Activated T-cell treated with anti-CD3 and anti-CD28 coated beads, Interleukin-2, amount 50 U/mL, for 4 hours (primary cell): ENCODE data around the gene PRDM16. TPM values are rescaled to one million over a fixed set of nuclear protein-coding genes. Genes with fewer than 3 reads are reported as not detected.
"Not testable (repeated sequence)": the region's sequence is repeated elsewhere in the genome, so short reads cannot be mapped to it uniquely, and the experiment has no call there.

ENCODE experiments used
- ATAC-seq, 2 donors: fragments of 200-7000 bp; cut with Tn5 transposase; one replicate each; pipeline ENCODE4 v1.10.0; 2021
- DNase-seq: peaks from one replicate; pipeline ENCODE4 v3.0.0-alpha.2; 2020
- H3K27me3 Mint-ChIP-seq: one replicate; pipeline ENCODE4 v1.8.0; 2021; ENCODE audit warnings: low read depth, mixed read lengths
- H3K36me3 Mint-ChIP-seq: one replicate; pipeline ENCODE4 v1.8.0; 2022; ENCODE audit warnings: mixed read lengths; ENCODE audit not compliant: insufficient read depth
- H3K4me1 Mint-ChIP-seq: one replicate; pipeline ENCODE4 v1.8.0; 2021; ENCODE audit warnings: low read depth, mixed read lengths
- H3K4me3 Mint-ChIP-seq: one replicate; pipeline ENCODE4 v1.8.0; 2021; ENCODE audit warnings: mild to moderate bottlenecking, moderate library complexity, mixed read lengths
- H3K9me3 Mint-ChIP-seq: one replicate; pipeline ENCODE4 v1.8.0; 2021; ENCODE audit warnings: mixed read lengths
- total RNA-seq, 3 donors: library from RNA; stranded (reverse); gene quantifications; one replicate each; pipeline ENCODE4 v1.2.1, GENCODE V29; 2021

PRDM16 gene
- total RNA-seq, 3 donors from 2014 or later: 0.05 to 0.22 TPM; not detected in 1

- no peak overlapping the region for H3K4me3 Mint-ChIP-seq
- H3K9me3 Mint-ChIP-seq: no peaks in the 10 kb centered on the region
- no peaks in the 10 kb centered on the region for H3K36me3 Mint-ChIP-seq
- DNase-seq (no peak), ATAC-seq (no peak)
- peaks cover 27% of the 10 kb centered on the region for H3K27me3 Mint-ChIP-seq
- H3K4me1 Mint-ChIP-seq: no peaks in the 10 kb centered on the region
Observed at GRCh38 chr1:3153902-3154795, 85.1 kb downstream of the PRDM16 start.

- DNase-seq: no peak
- ATAC-seq: no peak
- no peaks in the 10 kb centered on the region for H3K9me3 Mint-ChIP-seq
- H3K36me3 Mint-ChIP-seq: no peaks in the 10 kb centered on the region
- no peaks in the 10 kb centered on the region for H3K4me1 Mint-ChIP-seq
- no peak overlapping the region for H3K4me3 Mint-ChIP-seq
- peaks cover 30% of the 10 kb centered on the region for H3K27me3 Mint-ChIP-seq
Observed at GRCh38 chr1:3155056-3155925, 86.3 kb downstream of the PRDM16 start.

DNA sequence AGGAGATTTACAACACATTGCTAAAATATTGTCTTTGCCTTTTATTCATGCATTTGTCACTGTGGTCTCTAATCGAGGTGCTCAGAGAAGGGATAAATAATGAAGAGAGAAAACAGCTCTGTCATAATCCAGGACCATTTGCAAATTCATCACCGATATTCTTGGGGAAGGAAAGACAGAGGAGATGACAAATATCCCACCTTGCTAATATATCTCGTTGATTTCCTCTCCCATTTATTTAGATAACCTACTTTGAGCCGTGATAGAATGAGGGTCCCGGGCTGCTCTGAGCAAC is 86.9 kb downstream of the PRDM16 start:
- DNase-seq: no peak
- Mint-ChIP-seq H3K4me1 (peaks cover 1% of the 10 kb centered on the region), H3K9me3 (no peaks in the 10 kb centered on the region), H3K4me3 (no peak overlapping the region), H3K27me3 (peaks cover 33% of the 10 kb centered on the region), H3K36me3 (no peaks in the 10 kb centered on the region)
- no peak for ATAC-seq

DNA sequence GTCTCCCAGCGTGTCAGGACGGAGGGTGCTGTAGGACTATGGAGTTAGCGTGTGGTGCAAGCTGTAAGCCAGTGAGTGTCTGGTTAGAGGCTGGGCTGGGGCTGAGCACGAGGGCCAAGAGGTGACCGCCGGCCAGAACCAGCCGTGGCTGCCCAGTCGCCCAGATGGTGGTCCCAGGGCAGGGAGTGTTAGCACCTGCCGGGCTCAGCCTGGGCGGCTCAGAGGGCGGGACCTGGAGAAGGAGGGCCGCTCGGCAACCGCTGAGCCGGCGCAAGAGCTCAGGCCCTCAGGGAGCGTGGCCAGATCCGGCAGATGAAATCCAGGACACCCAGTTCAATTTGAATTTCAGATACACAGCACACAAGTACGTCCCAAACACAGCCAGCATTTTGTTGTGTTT is 87.9 kb downstream of the PRDM16 start:
- Mint-ChIP-seq H3K27me3 (peaks cover 35% of the 10 kb centered on the region), H3K36me3 (no peaks in the 10 kb centered on the region), H3K4me1 (peaks cover 3% of the 10 kb centered on the region), H3K4me3 (no peak overlapping the region), H3K9me3 (no peaks in the 10 kb centered on the region)
- ATAC-seq (no peak), DNase-seq (no peak)

DNA sequence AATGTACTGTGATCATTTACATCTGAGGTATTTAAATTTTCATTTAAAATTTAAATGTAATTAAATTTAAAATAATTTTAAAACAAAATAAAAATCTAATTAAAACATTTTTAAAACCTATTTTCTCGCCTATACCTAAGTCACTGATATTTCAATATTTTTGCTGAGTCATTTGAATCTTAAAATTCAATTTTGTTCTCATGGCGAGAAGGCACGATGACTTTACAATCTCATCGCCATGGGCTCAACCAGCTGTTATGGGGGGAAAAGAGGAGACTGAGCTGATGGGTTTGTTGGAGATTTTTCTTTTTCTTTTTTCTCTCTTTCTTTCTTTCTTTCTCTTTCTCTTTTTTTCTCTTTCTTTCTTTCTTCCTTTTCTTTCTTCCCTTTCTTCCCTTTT is 89.3 kb downstream of the PRDM16 start:
- no peak for DNase-seq

GRCh38 chr1:3159121-3159520 is 90.1 kb downstream of the PRDM16 start:
- ATAC-seq (no peak), DNase-seq (no peak)
- H3K9me3 Mint-ChIP-seq: no peaks in the 10 kb centered on the region
- H3K4me1 Mint-ChIP-seq: peaks cover 3% of the 10 kb centered on the region
- peaks cover 40% of the 10 kb centered on the region for H3K27me3 Mint-ChIP-seq
- H3K36me3 Mint-ChIP-seq: no peaks in the 10 kb centered on the region
- no peak overlapping the region for H3K4me3 Mint-ChIP-seq

More for the DNA sequence above, 89.3 kb downstream of the PRDM16 start:
- H3K9me3 Mint-ChIP-seq: no peaks in the 10 kb centered on the region
- ATAC-seq: no peak
- H3K4me3 Mint-ChIP-seq: no peak overlapping the region
- H3K27me3 Mint-ChIP-seq: peaks cover 42% of the 10 kb centered on the region
- H3K4me1 Mint-ChIP-seq: peaks cover 3% of the 10 kb centered on the region
- no peaks in the 10 kb centered on the region for H3K36me3 Mint-ChIP-seq

- Mint-ChIP-seq H3K9me3 (no peaks in the 10 kb centered on the region), H3K4me1 (peaks cover 3% of the 10 kb centered on the region), H3K36me3 (no peaks in the 10 kb centered on the region), H3K27me3 (peaks cover 40% of the 10 kb centered on the region), H3K4me3 (no peak overlapping the region)
- DNase-seq (no peak), ATAC-seq (no peak)
Observed at GRCh38 chr1:3159996-3160395, 91.0 kb downstream of the PRDM16 start.

- DNase-seq: no peak
- Mint-ChIP-seq H3K9me3 (no peaks in the 10 kb centered on the region), H3K36me3 (no peaks in the 10 kb centered on the region), H3K27me3 (peaks cover 35% of the 10 kb centered on the region), H3K4me1 (peaks cover 3% of the 10 kb centered on the region), H3K4me3 (peak overlapping the region; percentile 65)
- ATAC-seq: no peak
Observed at GRCh38 chr1:3160647-3161145, 91.7 kb downstream of the PRDM16 start.

- DNase-seq (no peak), ATAC-seq (no peak)
- peaks cover 29% of the 10 kb centered on the region for H3K27me3 Mint-ChIP-seq
- H3K4me3 Mint-ChIP-seq: peak overlapping the region; percentile 65
- H3K4me1 Mint-ChIP-seq: peaks cover 3% of the 10 kb centered on the region
- no peaks in the 10 kb centered on the region for H3K36me3 Mint-ChIP-seq
- no peaks in the 10 kb centered on the region for H3K9me3 Mint-ChIP-seq
Observed at GRCh38 chr1:3161176-3161840, 92.3 kb downstream of the PRDM16 start.

DNA sequence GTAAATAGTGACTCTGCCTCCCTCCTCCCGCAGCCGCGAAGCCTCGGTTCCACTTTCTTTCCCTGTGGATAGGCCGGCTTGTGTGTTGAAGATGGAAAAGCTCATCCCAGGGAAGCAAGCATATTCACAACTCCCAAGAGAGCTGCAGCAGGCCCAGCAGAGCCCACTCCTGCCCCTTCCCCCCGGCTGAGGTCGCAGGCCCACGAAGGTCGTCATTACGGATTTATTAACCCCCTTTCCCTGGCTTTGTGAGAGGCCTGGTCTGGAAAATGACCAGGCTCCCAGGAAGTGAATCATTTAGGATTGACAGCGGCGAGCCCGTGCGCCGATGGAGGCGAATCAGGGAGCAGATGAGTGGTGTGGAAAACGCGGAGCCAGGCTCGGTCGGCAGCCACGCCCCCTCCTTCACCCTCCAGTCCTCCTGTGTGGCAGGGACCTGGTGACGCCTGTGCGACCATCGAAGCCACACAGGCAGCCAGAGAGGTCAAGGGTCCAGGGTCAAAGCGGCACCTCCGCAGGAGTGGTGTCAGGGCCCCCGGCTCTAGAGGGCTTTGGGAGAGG is 93.4 kb downstream of the PRDM16 start:
- H3K9me3 Mint-ChIP-seq: no peaks in the 10 kb centered on the region
- DNase-seq (no peak), ATAC-seq (no peak)
- peaks cover 23% of the 10 kb centered on the region for H3K27me3 Mint-ChIP-seq
- H3K4me3 Mint-ChIP-seq: no peak overlapping the region
- peaks cover 3% of the 10 kb centered on the region for H3K4me1 Mint-ChIP-seq
- no peaks in the 10 kb centered on the region for H3K36me3 Mint-ChIP-seq

DNA sequence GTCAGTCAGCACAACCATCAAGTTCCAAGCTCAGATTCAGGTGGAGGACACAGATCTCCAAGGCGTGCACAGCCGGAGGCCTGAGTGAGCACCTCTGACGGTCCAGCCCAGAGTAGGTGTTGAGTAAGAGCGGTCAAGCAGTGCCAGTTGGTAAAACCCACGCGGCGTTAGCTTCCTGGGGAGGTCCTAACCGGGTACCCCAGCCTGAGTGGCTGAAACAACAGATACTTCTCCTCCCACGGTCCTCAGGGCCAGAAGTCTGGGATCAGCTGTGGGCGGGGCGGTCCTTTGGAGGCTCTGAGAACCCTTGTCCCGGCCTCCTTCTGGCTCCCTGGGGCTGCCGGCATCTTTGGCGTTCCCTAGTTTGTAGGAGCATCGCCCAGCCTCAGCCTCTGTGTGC is 94.4 kb downstream of the PRDM16 start:
- ATAC-seq: no peak
- no peaks in the 10 kb centered on the region for H3K9me3 Mint-ChIP-seq
- H3K4me3 Mint-ChIP-seq: no peak overlapping the region
- peaks cover 17% of the 10 kb centered on the region for H3K27me3 Mint-ChIP-seq
- no peak for DNase-seq
- peaks cover 3% of the 10 kb centered on the region for H3K4me1 Mint-ChIP-seq
- H3K36me3 Mint-ChIP-seq: no peaks in the 10 kb centered on the region

DNA sequence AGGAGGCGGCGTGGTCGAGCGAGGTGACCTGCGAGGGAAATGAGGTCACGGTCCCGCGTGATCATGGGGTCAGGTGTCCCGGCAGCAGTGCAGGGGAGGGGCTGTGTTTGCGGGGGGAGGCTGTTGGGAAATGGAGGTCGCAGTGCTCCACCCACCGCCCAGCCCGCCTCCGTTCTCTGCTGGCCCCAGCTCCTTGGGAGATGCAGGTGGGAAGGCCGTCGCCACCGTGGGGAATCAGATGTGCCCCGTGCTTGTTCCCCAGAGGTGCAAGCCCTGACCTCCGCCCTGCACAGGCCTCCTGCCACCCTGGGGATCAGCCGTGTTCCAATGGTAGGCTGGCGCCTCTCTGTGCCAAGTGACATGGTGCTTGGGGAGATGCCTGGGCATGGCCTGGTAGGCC is 95.7 kb downstream of the PRDM16 start:
- H3K27me3 Mint-ChIP-seq: peaks cover 15% of the 10 kb centered on the region
- H3K9me3 Mint-ChIP-seq: no peaks in the 10 kb centered on the region
- DNase-seq: no peak
- no peak for ATAC-seq
- no peaks in the 10 kb centered on the region for H3K36me3 Mint-ChIP-seq
- peaks cover 3% of the 10 kb centered on the region for H3K4me1 Mint-ChIP-seq
- no peak overlapping the region for H3K4me3 Mint-ChIP-seq

DNA sequence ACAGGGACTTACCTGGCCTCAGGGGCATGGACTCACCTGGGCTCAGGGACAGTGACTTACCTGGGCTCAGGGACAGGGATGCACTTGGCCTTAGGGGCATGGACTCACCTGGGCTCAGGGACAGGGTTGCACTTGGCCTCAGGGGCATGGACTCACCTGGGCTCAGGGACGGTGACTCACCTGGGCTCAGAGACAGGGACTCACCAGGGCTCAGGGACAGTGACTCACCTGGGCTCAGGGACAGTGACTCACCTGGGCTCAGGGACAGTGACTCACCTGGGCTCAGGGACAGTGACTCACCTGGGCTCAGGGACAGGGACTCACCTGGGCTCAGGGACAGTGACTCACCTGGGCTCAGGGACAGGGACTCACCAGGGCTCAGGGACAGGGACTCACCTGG is 96.2 kb downstream of the PRDM16 start:
- not testable (repeated sequence) for H3K4me1 Mint-ChIP-seq

More for the DNA sequence above, 96.2 kb downstream of the PRDM16 start:
- ATAC-seq, H3K4me3 Mint-ChIP-seq, H3K9me3 Mint-ChIP-seq, DNase-seq, H3K36me3 Mint-ChIP-seq: not testable (repeated sequence)
- H3K27me3 Mint-ChIP-seq: peaks cover 16% of the 10 kb centered on the region
